SK-N-SH (cell line): ENCODE results near the gene GLT8D1.

Experiments used
- CTCF ChIP-seq: fragments of 200-600 bp; sonication (generic); IDR thresholded peaks from 2 replicates; pipeline ENCODE4 v1.6.1; 2017; ENCODE audit warnings: antibody characterized with exemption, mild to moderate bottlenecking, moderate library complexity
- EZH2phosphoT487 ChIP-seq: fragments of 200-600 bp; sonication (generic); IDR thresholded peaks from 2 replicates; pipeline ENCODE4 v1.6.1; 2017; ENCODE audit warnings: low read depth, mixed run types, mild to moderate bottlenecking, antibody characterized with exemption, moderate library complexity, borderline replicate concordance
- FOXM1 ChIP-seq: IDR thresholded peaks from 2 replicates; pipeline ENCODE4 v1.4.0; 2012; ENCODE audit warnings: low read depth, mild to moderate bottlenecking
- GABPA ChIP-seq: IDR thresholded peaks from 2 replicates; pipeline ENCODE4 v1.4.0; 2012; ENCODE audit warnings: low read depth, mild to moderate bottlenecking
- MAX ChIP-seq: IDR thresholded peaks from 2 replicates; pipeline ENCODE4 v1.4.0; 2012; ENCODE audit warnings: low read depth
- PBX3 ChIP-seq: IDR thresholded peaks from 2 replicates; pipeline ENCODE4; 2012
- RAD21 ChIP-seq: IDR thresholded peaks from 2 replicates; pipeline ENCODE4 v1.6.1; 2012; ENCODE audit warnings: mild to moderate bottlenecking, low read length
- RCOR1 ChIP-seq: fragments of 150-350 bp; IDR thresholded peaks from 2 replicates; pipeline ENCODE4 v1.6.1; 2017; ENCODE audit warnings: antibody characterized with exemption, low read length
- REST ChIP-seq: IDR thresholded peaks from 2 replicates; pipeline ENCODE4 v1.6.1; 2012; ENCODE audit warnings: mild to moderate bottlenecking, low read depth, low read length, moderate library complexity
- RFX5 ChIP-seq: IDR thresholded peaks from 2 replicates; pipeline ENCODE4 v1.6.1; 2012; ENCODE audit warnings: mild to moderate bottlenecking, improper control_type of control experiment, low read length
- RXRA ChIP-seq: IDR thresholded peaks from 2 replicates; pipeline ENCODE4 v1.4.0; 2012; ENCODE audit warnings: low read depth, mild to moderate bottlenecking, borderline replicate concordance
- YY1 ChIP-seq: IDR thresholded peaks from 2 replicates; pipeline ENCODE4 v1.4.0; 2012; ENCODE audit warnings: low read depth, mild to moderate bottlenecking

- no peak for TF ChIP-seq RXRA
- no peak for TF ChIP-seq MAX
- TF ChIP-seq EZH2phosphoT487: no peak
- TF ChIP-seq REST: no peak
- no peak for TF ChIP-seq PBX3
- TF ChIP-seq GABPA: no peak
- TF ChIP-seq YY1: no peak
- no peak for TF ChIP-seq RCOR1
- TF ChIP-seq RAD21: no peak
- no peak for TF ChIP-seq CTCF
- TF ChIP-seq RFX5: no peak
- no peak for TF ChIP-seq FOXM1
Observed at GRCh38 chr3:52685285-52685708, 20.3 kb downstream of the GLT8D1 start.
